Small intestine (tissue), 16 donors: Measurements from ENCODE around the gene ENPP5. TPM values are rescaled to one million over a fixed set of nuclear protein-coding genes. Genes with fewer than 3 reads are reported as not detected.

Experiments
- DNase-seq, 2 donors: peaks; one replicate each; pipeline versions ENCODE4 v3.0.0 to v3.0.0-alpha.2; 2013
- FAIRE-seq: peaks from 2 replicates; lab custom pipeline; 2012; peaks lifted over from hg19 to GRCh38; lab: Jason Lieb, UNC
- H3K27ac ChIP-seq, 3 donors: one replicate each; pipeline ENCODE4 v1.5.1; 2013; ENCODE audit warnings: low read length in 2 of 3, mild to moderate bottlenecking in 2 of 3, control low read depth in 1 of 3, inconsistent platforms in 1 of 3, low read depth in 1 of 3, moderate library complexity in 1 of 3
- H3K27me3 ChIP-seq, 3 donors: one replicate each; pipeline ENCODE4 v1.6.1; 2013; ENCODE audit warnings: low read length in 3 of 3, inconsistent platforms in 1 of 3; ENCODE audit not compliant: control insufficient read depth in 3 of 3, insufficient read depth in 3 of 3
- H3K36me3 ChIP-seq, 3 donors: one replicate each; pipeline ENCODE4 v1.6.1; 2013; ENCODE audit warnings: low read length in 3 of 3, inconsistent platforms in 1 of 3, low read depth in 1 of 3, mild to moderate bottlenecking in 1 of 3, moderate library complexity in 1 of 3; ENCODE audit not compliant: control insufficient read depth in 3 of 3, insufficient read depth in 2 of 3
- H3K4me1 ChIP-seq, 3 donors: one replicate each; pipeline ENCODE4 v1.6.1; 2013; ENCODE audit warnings: low read length in 2 of 3, inconsistent platforms in 1 of 3, low read depth in 1 of 3, mild to moderate bottlenecking in 1 of 3, moderate library complexity in 1 of 3; ENCODE audit not compliant: control insufficient read depth in 3 of 3, insufficient read depth in 2 of 3
- H3K4me3 ChIP-seq, 3 donors: one replicate each; pipeline ENCODE4 v1.5.1; 2013; ENCODE audit warnings: low read length in 3 of 3, control low read depth in 1 of 3, inconsistent platforms in 1 of 3, low read depth in 1 of 3, mild to moderate bottlenecking in 1 of 3, moderate library complexity in 1 of 3
- H3K9me3 ChIP-seq, 2 donors: one replicate each; pipeline ENCODE4 v1.6.1; 2013; ENCODE audit warnings: low read depth in 1 of 2, low read length in 1 of 2; ENCODE audit not compliant: control insufficient read depth in 2 of 2, insufficient read depth in 1 of 2
- WGBS, 3 donors: extraction: QIAGEN DNeasy Blood & Tissue Kit; methylation state at CpG; one replicate each; pipeline ENCODE4 v1.1.7; 2013; 5-methylcytosine and 5-hydroxymethylcytosine counted together
- long read RNA-seq, 10 donors: transcript quantifications; one replicate each; lab custom pipeline, GENCODE V29; 2026
- polyA plus RNA-seq, 4 donors: library from polyadenylated mRNA; stranded (reverse) in 3 of 4; unstranded in 1 of 4; fragments of 200-250 nt in 3 of 4; fragments of 120-200 nt in 1 of 4; gene quantifications; one replicate each; pipeline versions ENCODE4 v1.2.1 to v1.2.3, GENCODE V29; 2013
- donor health status: healthy with polysubstance abuse.
- donor health status: control.
- donor health status: control.
- donor health status: Bipolar disorder and iron deficiency.
- donor health status: healthy.

The ENPP5 gene
- polyA plus RNA-seq, result 10 to 100 TPM in 1 of 4 donors, 1 to 10 TPM in 1, under 1 TPM in 2; 0.67 to 10.4 (median 1.1) TPM
- long read RNA-seq, donor 1, transcript ENPP5-201 (4 exons, 2,544 nt), result major isoform, 9 of 16 reads
- long read RNA-seq, donor 1, partial matches to known transcripts, result 7 of 16 reads
- long read RNA-seq, donor 1, other reads (novel, unspliced or antisense), result 0 of 16 reads
- long read RNA-seq, donor 2, partial matches to known transcripts, result 0 of 2 reads
- long read RNA-seq, donor 2, other reads (novel, unspliced or antisense), result 0 of 2 reads
- long read RNA-seq, donor 3, result 0 reads
- long read RNA-seq, donor 4, partial matches to known transcripts, result 0 of 1 reads
- long read RNA-seq, donor 4, other reads (novel, unspliced or antisense), result 0 of 1 reads
- long read RNA-seq, donor 5, result 0 reads
- long read RNA-seq, donor 6, result 0 reads
- long read RNA-seq, donor 7, partial matches to known transcripts, result 0 of 3 reads
- long read RNA-seq, donor 7, other reads (novel, unspliced or antisense), result 0 of 3 reads
- long read RNA-seq, donor 8, result 0 reads
- long read RNA-seq, donor 9, partial matches to known transcripts, result 0 of 1 reads
- long read RNA-seq, donor 9, other reads (novel, unspliced or antisense), result 0 of 1 reads
- long read RNA-seq, donor 10, partial matches to known transcripts, result 0 of 3 reads
- long read RNA-seq, donor 10, other reads (novel, unspliced or antisense), result 0 of 3 reads

GRCh38 chr6:46170357-46171289 is at the start of gene ENPP5:
Gene ENPP5 (minus strand): TSS chr6:46170980. CDS start chr6:46168262, 2,718 bp downstream.
- H3K9me3 ChIP-seq, result no peaks in the 10 kb centered on the region
- peak within 1 kb of the TSS; percentile 52 to 87 (median 55) for H3K4me3 ChIP-seq
- peaks cover 0 to 2% (median 0%) of the 10 kb centered on the region in 3 donors for H3K27me3 ChIP-seq
- DNase-seq (peak; percentile 89 to 93), FAIRE-seq (no peak)
- H3K36me3 ChIP-seq, result no peaks in the 10 kb centered on the region
- H3K27ac ChIP-seq, result peak within 1 kb of the TSS in 1 of 3 donors; percentile 42
- 0 to 1% (median 0%) methylated on average over 42 to 49 of the region's 49 CpGs for WGBS, 3 donors
- peaks cover 0 to 8% (median 0%) of the 10 kb centered on the region in 3 donors for H3K4me1 ChIP-seq

- H3K9me3 ChIP-seq, result no peaks in the 10 kb centered on the region
- FAIRE-seq (no peak), DNase-seq (no peak)
- H3K4me1 ChIP-seq, result peaks cover 0 to 7% (median 2%) of the 10 kb centered on the region in 3 donors
- no peaks in the 10 kb centered on the region for H3K27me3 ChIP-seq
- no peaks in the 10 kb centered on the region for H3K36me3 ChIP-seq
- H3K27ac ChIP-seq, result no peak overlapping the region
- H3K4me3 ChIP-seq, result no peak overlapping the region
Observed at GRCh38 chr6:46219661-46220060, 48.9 kb upstream of the ENPP5 start.

- FAIRE-seq (no peak), DNase-seq (no peak)
- Histone ChIP-seq H3K27me3 (no peaks in the 10 kb centered on the region), H3K36me3 (no peaks in the 10 kb centered on the region), H3K4me1 (peaks cover 0 to 7% (median 2%) of the 10 kb centered on the region in 3 donors), H3K27ac (no peak overlapping the region), H3K4me3 (no peak overlapping the region), H3K9me3 (no peaks in the 10 kb centered on the region)
- 88 to 90% (median 89%) methylated on average over 2 of the region's 2 CpGs for WGBS, 3 donors
Observed at GRCh38 chr6:46218457-46218856, 47.7 kb upstream of the ENPP5 start.

GRCh38 chr6:46217671-46218131 is 46.9 kb upstream of the ENPP5 start:
- H3K4me1 ChIP-seq, result peaks cover 0 to 7% (median 2%) of the 10 kb centered on the region in 3 donors
- H3K27me3 ChIP-seq, result no peaks in the 10 kb centered on the region
- WGBS, 3 donors, result 68 to 80% (median 69%) methylated on average over 5 of the region's 5 CpGs
- H3K4me3 ChIP-seq, result no peak overlapping the region
- DNase-seq, result peak in 1 of 2 donors; percentile 4
- FAIRE-seq, result no peak
- no peaks in the 10 kb centered on the region for H3K9me3 ChIP-seq
- H3K36me3 ChIP-seq, result no peaks in the 10 kb centered on the region
- H3K27ac ChIP-seq, result peak overlapping the region in 1 of 3 donors; percentile 4

- Histone ChIP-seq H3K4me1 (peaks cover 0 to 7% (median 2%) of the 10 kb centered on the region in 3 donors), H3K4me3 (no peak overlapping the region), H3K9me3 (no peaks in the 10 kb centered on the region), H3K27ac (no peak overlapping the region), H3K27me3 (no peaks in the 10 kb centered on the region), H3K36me3 (no peaks in the 10 kb centered on the region)
- DNase-seq, result no peak
- 86 to 93% (median 91%) methylated on average over 2 of the region's 2 CpGs for WGBS, 3 donors
- FAIRE-seq, result no peak
Observed at GRCh38 chr6:46216879-46217278, 46.1 kb upstream of the ENPP5 start.

- DNase-seq, result no peak
- 89 to 92% (median 91%) methylated on average over 4 of the region's 4 CpGs for WGBS, 3 donors
Observed at GRCh38 chr6:46215777-46216176, 45.0 kb upstream of the ENPP5 start.

GRCh38 chr6:46215213-46215612 is 44.4 kb upstream of the ENPP5 start:
- H3K27ac ChIP-seq, result no peak overlapping the region
- no peak for FAIRE-seq
- no peaks in the 10 kb centered on the region for H3K36me3 ChIP-seq
- H3K27me3 ChIP-seq, result no peaks in the 10 kb centered on the region
- H3K4me3 ChIP-seq, result no peak overlapping the region
- no peak for DNase-seq
- WGBS, 3 donors, result 83 to 95% (median 91%) methylated on average over 6 of the region's 6 CpGs
- H3K9me3 ChIP-seq, result no peaks in the 10 kb centered on the region
- H3K4me1 ChIP-seq, result peaks cover 0 to 7% (median 0%) of the 10 kb centered on the region in 3 donors

More at GRCh38 chr6:46215777-46216176, 45.0 kb upstream of the ENPP5 start:
- no peak for FAIRE-seq
- Histone ChIP-seq H3K4me3 (no peak overlapping the region), H3K9me3 (no peaks in the 10 kb centered on the region), H3K27ac (no peak overlapping the region), H3K4me1 (peaks cover 0 to 7% (median 2%) of the 10 kb centered on the region in 3 donors), H3K36me3 (no peaks in the 10 kb centered on the region), H3K27me3 (no peaks in the 10 kb centered on the region)

GRCh38 chr6:46211917-46212316 is 41.1 kb upstream of the ENPP5 start:
- WGBS, 3 donors, result 94 to 95% (median 95%) methylated on average over 1 of the region's 1 CpG
- FAIRE-seq (no peak), DNase-seq (no peak)
- H3K4me3 ChIP-seq, result no peak overlapping the region
- no peaks in the 10 kb centered on the region for H3K27me3 ChIP-seq
- no peaks in the 10 kb centered on the region for H3K36me3 ChIP-seq
- no peaks in the 10 kb centered on the region for H3K4me1 ChIP-seq
- no peaks in the 10 kb centered on the region for H3K9me3 ChIP-seq
- no peak overlapping the region for H3K27ac ChIP-seq
